ENCODE data around the gene LGALS14. TPM values are rescaled to one million over a fixed set of nuclear protein-coding genes. Genes with fewer than 3 reads are reported as not detected.

LGALS14 gene
- total and polyA plus RNA-seq, 10 donors = not detected

- no peak overlapping the region for H3K27ac ChIP-seq
- no peaks in the 10 kb centered on the region for H3K36me3 ChIP-seq
- TF ChIP-seq POLR2AphosphoS5 (IDR thresholded peaks at IDR 0.05) (no peak), POLR2A (IDR thresholded peaks at IDR 0.05) (no peak), CTCF (IDR thresholded peaks at IDR 0.05 in 8 of 11, conservative IDR thresholded peaks at IDR 0.05 in 3 of 11) (no peak)
- H3K27me3 ChIP-seq (replicated peaks in 1 of 7) = peaks cover 0 to 32% (median 3%) of the 10 kb centered on the region in 7 donors
- H3K9me3 ChIP-seq = no peaks in the 10 kb centered on the region
- no peak overlapping the region for H3K4me3 ChIP-seq
- intact Hi-C loops (cut with DNase I; ENCODE audit: low total_unique reads) = no loop called here
- no peak for DNase-seq
- H3K4me1 ChIP-seq = no peaks in the 10 kb centered on the region
- WGBS, 5 donors = 88 to 91% (median 89%) methylated on average over 6 of the region's 6 CpGs
Measured at GRCh38 chr19:39728040-39728439, 23.8 kb downstream of the LGALS14 start.

GRCh38 chr19:39729594-39729993 is 25.3 kb downstream of the LGALS14 start:
- Histone ChIP-seq H3K36me3 (no peaks in the 10 kb centered on the region), H3K4me3 (no peak overlapping the region), H3K27me3 (replicated peaks in 1 of 7) (peaks cover 0 to 21% (median 0%) of the 10 kb centered on the region in 7 donors), H3K9me3 (no peaks in the 10 kb centered on the region), H3K4me1 (no peaks in the 10 kb centered on the region), H3K27ac (no peak overlapping the region)
- no peak for DNase-seq
- WGBS, 5 donors = 57 to 80% (median 65%) methylated on average over 4 of the region's 4 CpGs
- intact Hi-C loops (cut with DNase I; ENCODE audit: low total_unique reads) = no loop called here
- TF ChIP-seq CTCF (IDR thresholded peaks at IDR 0.05 in 8 of 11, conservative IDR thresholded peaks at IDR 0.05 in 3 of 11) = no peak
- TF ChIP-seq POLR2A (IDR thresholded peaks at IDR 0.05) = no peak

- Histone ChIP-seq H3K27ac (no peak overlapping the region), H3K9me3 (no peaks in the 10 kb centered on the region), H3K4me3 (no peak overlapping the region), H3K4me1 (no peaks in the 10 kb centered on the region), H3K27me3 (replicated peaks in 1 of 7) (peaks cover 0 to 17% (median 0%) of the 10 kb centered on the region in 7 donors), H3K36me3 (no peaks in the 10 kb centered on the region)
- DNase-seq = no peak
- intact Hi-C loops (cut with DNase I; ENCODE audit: low total_unique reads) = no loop called here
- no peak for TF ChIP-seq POLR2AphosphoS5 (IDR thresholded peaks at IDR 0.05)
- TF ChIP-seq CTCF (IDR thresholded peaks at IDR 0.05 in 8 of 11, conservative IDR thresholded peaks at IDR 0.05 in 3 of 11) = no peak
- TF ChIP-seq POLR2A (IDR thresholded peaks at IDR 0.05) = no peak
- WGBS, 5 donors = 47 to 93% (median 89%) methylated on average over 1 of the region's 1 CpG
Measured at GRCh38 chr19:39731685-39732084, 27.4 kb downstream of the LGALS14 start.

GRCh38 chr19:39733841-39734240 is 29.6 kb downstream of the LGALS14 start:
- 79 to 95% (median 90%) methylated on average over 2 of the region's 2 CpGs for WGBS, 5 donors
- no peak overlapping the region for H3K27ac ChIP-seq
- intact Hi-C loops (cut with DNase I; ENCODE audit: low total_unique reads) = no loop called here

More at GRCh38 chr19:39733841-39734240, 29.6 kb downstream of the LGALS14 start:
- H3K4me3 ChIP-seq = no peak overlapping the region
- DNase-seq = no peak
- no peaks in the 10 kb centered on the region for H3K36me3 ChIP-seq
- TF ChIP-seq POLR2A (IDR thresholded peaks at IDR 0.05) (no peak), POLR2AphosphoS5 (IDR thresholded peaks at IDR 0.05) (no peak), CTCF (IDR thresholded peaks at IDR 0.05 in 8 of 11, conservative IDR thresholded peaks at IDR 0.05 in 3 of 11) (no peak)
- no peaks in the 10 kb centered on the region for H3K4me1 ChIP-seq
- no peaks in the 10 kb centered on the region for H3K9me3 ChIP-seq
- peaks cover 0 to 19% (median 0%) of the 10 kb centered on the region in 7 donors for H3K27me3 ChIP-seq (replicated peaks in 1 of 7)

All from spleen (tissue), 11 donors.